ENCODE results near the gene PLOD1.
"Not testable (repeated sequence)": the region's sequence is repeated elsewhere in the genome, so short reads cannot be mapped to it uniquely, and the experiment has no call there.

PLOD1 gene

DNA sequence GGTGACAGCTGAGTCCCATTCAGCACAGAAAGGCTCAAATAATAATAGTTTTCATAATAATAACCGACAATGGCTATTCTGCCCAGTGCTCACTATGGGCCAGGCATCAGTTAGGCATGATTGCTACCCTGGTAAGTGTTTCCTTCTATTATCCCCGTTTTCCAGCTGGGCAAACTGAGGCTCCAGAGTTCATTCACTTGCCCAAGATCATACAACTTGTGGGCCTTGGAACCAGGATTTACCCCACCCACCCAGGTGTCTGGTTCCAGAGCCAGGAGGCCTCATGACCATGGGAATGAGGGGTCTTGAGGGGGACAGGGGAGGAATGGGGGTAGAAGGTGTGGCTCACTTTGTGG is 518 bp downstream of the PLOD1 start:
- no peak for DNase-seq (ENCODE audit: low spot score)
- Histone ChIP-seq H3K23ac (ENCODE audit: low read depth, low read length, poor library complexity) (no peak overlapping the region), H3K9me3 (replicated peaks in 1 of 2; ENCODE audit: control insufficient read depth in 2 of 2, insufficient read depth in 1 of 2, low read depth in 1 of 2, low read length in 2 of 2) (no peaks in the 10 kb centered on the region), H3K4me2 (ENCODE audit: insufficient read depth, low read length, poor library complexity, severe bottlenecking) (peak overlapping the region; percentile 89), H3K18ac (ENCODE audit: low read length) (peak overlapping the region; percentile 90), H3K79me1 (ENCODE audit: low read depth, low read length) (no peaks in the 10 kb centered on the region), H3K36me3 (replicated peaks in 1 of 2; ENCODE audit: control insufficient read depth in 2 of 2, insufficient read depth in 2 of 2, low read length in 2 of 2) (peaks cover 3 to 5% of the 10 kb centered on the region in 2 donors), H3K27me3 (ENCODE audit: control insufficient read depth in 3 of 3, insufficient read depth in 3 of 3, low read depth in 1 of 3, low read length in 3 of 3) (no peaks in the 10 kb centered on the region), H4K8ac (ENCODE audit: low read depth, low read length) (no peak overlapping the region), H3K9ac (ENCODE audit: low read depth, low read length, poor library complexity) (no peak overlapping the region), H2BK5ac (ENCODE audit: low read length) (peak overlapping the region; percentile 69), H2AK5ac (ENCODE audit: low read depth, low read length) (peak overlapping the region; percentile 91), H3K14ac (ENCODE audit: low read length) (no peak overlapping the region), H2AFZ (ENCODE audit: low read length) (peak overlapping the region; percentile 90), H4K91ac (ENCODE audit: low read depth, low read length, poor library complexity) (no peak overlapping the region), H3K27ac (replicated peaks; ENCODE audit: low read length) (peak overlapping the region; percentile 62), H3K4me1 (ENCODE audit: control insufficient read depth in 2 of 2, insufficient read depth in 1 of 2, low read depth in 1 of 2, low read length in 2 of 2) (peaks cover 9 to 16% of the 10 kb centered on the region in 2 donors), H2BK12ac (ENCODE audit: low read length) (peak overlapping the region; percentile 84), H2BK120ac (ENCODE audit: low read depth, low read length) (peak overlapping the region; percentile 91), H3K4ac (ENCODE audit: low read length) (no peak overlapping the region), H3K4me3 (ENCODE audit: low read length in 2 of 2) (peak overlapping the region; percentile 51 to 89), H2BK15ac (ENCODE audit: low read length) (peak overlapping the region; percentile 8)
- WGBS, 2 donors (ENCODE audit: extremely low coverage in 2 of 2, insufficient read length in 2 of 2, insufficient replicate concordance in 1 of 2): no CpG with 5 or more reads among the region's 2 CpGs

DNA sequence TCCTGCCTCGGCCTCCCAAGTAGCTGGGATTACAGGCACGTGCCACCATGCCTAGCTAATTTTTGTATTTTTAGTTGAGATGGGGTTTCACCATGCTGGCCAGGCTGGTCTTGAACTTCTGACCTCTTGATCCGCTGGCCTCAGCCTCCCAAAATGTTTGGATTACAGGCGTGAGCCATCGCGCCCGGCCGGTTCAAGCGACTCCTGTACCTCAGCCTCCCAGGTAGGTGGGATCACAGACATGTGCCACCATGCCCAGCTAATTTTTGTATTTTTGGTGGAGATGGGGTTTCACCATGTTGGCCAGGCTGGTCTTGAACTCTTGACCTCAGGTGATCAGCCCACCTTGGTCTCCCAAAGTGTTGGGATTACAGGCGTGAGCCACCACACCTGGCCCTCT is 1.2 kb downstream of the PLOD1 start:
- H2BK12ac ChIP-seq (ENCODE audit: low read length); H4K8ac ChIP-seq (ENCODE audit: low read depth, low read length); H3K4me3 ChIP-seq (ENCODE audit: low read length in 2 of 2); H3K23ac ChIP-seq (ENCODE audit: low read depth, low read length, poor library complexity); H3K27ac ChIP-seq (replicated peaks; ENCODE audit: low read length); H3K18ac ChIP-seq (ENCODE audit: low read length); H3K4me2 ChIP-seq (ENCODE audit: insufficient read depth, low read length, poor library complexity, severe bottlenecking); H3K4ac ChIP-seq (ENCODE audit: low read length); H2AK5ac ChIP-seq (ENCODE audit: low read depth, low read length); H3K27me3 ChIP-seq (ENCODE audit: control insufficient read depth in 3 of 3, insufficient read depth in 3 of 3, low read depth in 1 of 3, low read length in 3 of 3); H3K14ac ChIP-seq (ENCODE audit: low read length); H2BK120ac ChIP-seq (ENCODE audit: low read depth, low read length); H4K91ac ChIP-seq (ENCODE audit: low read depth, low read length, poor library complexity); H3K36me3 ChIP-seq (replicated peaks in 1 of 2; ENCODE audit: control insufficient read depth in 2 of 2, insufficient read depth in 2 of 2, low read length in 2 of 2); H3K9ac ChIP-seq (ENCODE audit: low read depth, low read length, poor library complexity); H2BK5ac ChIP-seq (ENCODE audit: low read length); H2AFZ ChIP-seq (ENCODE audit: low read length); H3K79me1 ChIP-seq (ENCODE audit: low read depth, low read length); H3K9me3 ChIP-seq (replicated peaks in 1 of 2; ENCODE audit: control insufficient read depth in 2 of 2, insufficient read depth in 1 of 2, low read depth in 1 of 2, low read length in 2 of 2); DNase-seq (ENCODE audit: low spot score); H2BK15ac ChIP-seq (ENCODE audit: low read length): not testable (repeated sequence)
- peaks cover 7 to 16% of the 10 kb centered on the region in 2 donors for H3K4me1 ChIP-seq (ENCODE audit: control insufficient read depth in 2 of 2, insufficient read depth in 1 of 2, low read depth in 1 of 2, low read length in 2 of 2)
- WGBS, 2 donors (ENCODE audit: extremely low coverage in 2 of 2, insufficient read length in 2 of 2, insufficient replicate concordance in 1 of 2): no CpG with 5 or more reads among the region's 10 CpGs

DNA sequence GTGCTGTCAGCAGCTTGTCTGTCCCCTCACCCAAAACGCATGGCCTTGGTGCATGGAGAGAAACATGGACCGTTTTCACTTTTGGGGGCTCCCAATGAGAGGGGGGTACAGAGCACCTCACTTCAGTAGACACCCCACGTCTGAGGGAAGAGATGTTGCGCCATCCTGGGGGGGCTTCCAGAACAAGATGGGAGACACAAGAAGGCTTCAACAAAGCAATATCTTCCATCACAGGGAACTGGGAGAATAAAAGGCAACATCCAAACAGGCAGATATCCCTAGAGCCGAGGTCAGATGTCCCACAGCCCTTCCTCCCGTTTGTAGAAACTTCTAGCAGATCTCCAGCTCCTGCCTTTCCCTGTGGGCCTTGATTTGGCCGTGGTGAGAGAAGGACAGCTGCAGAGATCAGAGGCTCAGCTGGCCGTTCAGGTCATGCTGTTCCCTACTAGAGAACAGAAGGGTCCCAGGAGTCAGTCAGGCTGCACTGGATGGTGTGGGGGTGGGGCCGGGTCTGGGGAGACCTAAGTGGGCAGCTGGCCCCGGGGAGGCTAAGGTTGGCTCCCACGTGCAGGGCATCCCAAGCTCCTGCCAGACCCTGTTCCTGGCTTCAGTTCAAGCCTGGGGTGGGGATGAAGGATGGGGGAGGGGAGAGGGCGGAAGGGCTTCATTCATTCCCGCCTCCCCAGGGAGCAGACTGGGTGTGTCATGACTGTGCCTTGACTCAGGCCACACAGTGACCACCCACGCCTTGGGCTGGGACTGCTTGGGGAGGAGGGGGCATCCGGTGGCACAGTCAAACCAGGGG is 4.4 kb downstream of the PLOD1 start:
- H3K27me3 ChIP-seq (ENCODE audit: control insufficient read depth in 3 of 3, insufficient read depth in 3 of 3, low read depth in 1 of 3, low read length in 3 of 3): no peaks in the 10 kb centered on the region
- H3K4me2 ChIP-seq (ENCODE audit: insufficient read depth, low read length, poor library complexity, severe bottlenecking): no peak overlapping the region
- peak overlapping the region; percentile 82 for H2BK5ac ChIP-seq (ENCODE audit: low read length)
- no peaks in the 10 kb centered on the region for H3K79me1 ChIP-seq (ENCODE audit: low read depth, low read length)
- peak overlapping the region; percentile 85 for H3K18ac ChIP-seq (ENCODE audit: low read length)
- H3K9me3 ChIP-seq (replicated peaks in 1 of 2; ENCODE audit: control insufficient read depth in 2 of 2, insufficient read depth in 1 of 2, low read depth in 1 of 2, low read length in 2 of 2): no peaks in the 10 kb centered on the region
- H3K4me3 ChIP-seq (ENCODE audit: low read length in 2 of 2): no peak overlapping the region
- no peak overlapping the region for H3K4ac ChIP-seq (ENCODE audit: low read length)
- peak overlapping the region; percentile 46 for H2AK5ac ChIP-seq (ENCODE audit: low read depth, low read length)
- H3K9ac ChIP-seq (ENCODE audit: low read depth, low read length, poor library complexity): peak overlapping the region; percentile 4
- H4K8ac ChIP-seq (ENCODE audit: low read depth, low read length): no peak overlapping the region
- no peak overlapping the region for H2AFZ ChIP-seq (ENCODE audit: low read length)
- peaks cover 3 to 11% of the 10 kb centered on the region in 2 donors for H3K36me3 ChIP-seq (replicated peaks in 1 of 2; ENCODE audit: control insufficient read depth in 2 of 2, insufficient read depth in 2 of 2, low read length in 2 of 2)
- DNase-seq (ENCODE audit: low spot score): no peak
- no peak overlapping the region for H2BK120ac ChIP-seq (ENCODE audit: low read depth, low read length)
- peak overlapping the region; percentile 6 for H2BK15ac ChIP-seq (ENCODE audit: low read length)
- no peak overlapping the region for H3K14ac ChIP-seq (ENCODE audit: low read length)
- H2BK12ac ChIP-seq (ENCODE audit: low read length): no peak overlapping the region
- no peak overlapping the region for H3K23ac ChIP-seq (ENCODE audit: low read depth, low read length, poor library complexity)
- peaks cover 7 to 14% of the 10 kb centered on the region in 2 donors for H3K4me1 ChIP-seq (ENCODE audit: control insufficient read depth in 2 of 2, insufficient read depth in 1 of 2, low read depth in 1 of 2, low read length in 2 of 2)
- H3K27ac ChIP-seq (replicated peaks; ENCODE audit: low read length): no peak overlapping the region
- no peak overlapping the region for H4K91ac ChIP-seq (ENCODE audit: low read depth, low read length, poor library complexity)
- no CpG with 5 or more reads among the region's 15 CpGs for WGBS, 2 donors (ENCODE audit: extremely low coverage in 2 of 2, insufficient read length in 2 of 2, insufficient replicate concordance in 1 of 2)

DNA sequence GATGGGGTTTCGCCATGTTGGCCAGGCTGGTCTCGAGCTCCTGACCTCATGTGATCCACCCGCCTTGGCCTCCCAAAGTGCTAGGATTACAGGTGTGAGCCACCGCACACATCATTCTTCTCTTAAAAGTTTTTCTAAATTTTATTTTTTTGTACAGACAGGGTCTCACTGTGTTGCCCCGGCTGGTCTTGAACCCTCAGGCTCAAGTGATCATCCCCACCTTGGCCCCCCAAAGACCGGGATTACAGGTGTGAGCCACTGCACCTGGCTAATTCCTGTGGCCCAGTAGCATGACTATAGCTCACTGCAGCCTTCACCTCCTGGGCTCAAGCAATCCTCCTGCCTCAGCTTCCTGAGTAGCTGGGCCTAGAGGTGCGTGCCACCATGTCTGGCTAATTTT is 5.3 kb downstream of the PLOD1 start:
- H2AFZ ChIP-seq (ENCODE audit: low read length); H3K14ac ChIP-seq (ENCODE audit: low read length): not testable (repeated sequence)
- no CpG with 5 or more reads among the region's 7 CpGs for WGBS, 2 donors (ENCODE audit: extremely low coverage in 2 of 2, insufficient read length in 2 of 2, insufficient replicate concordance in 1 of 2)

More for the DNA sequence above, 5.3 kb downstream of the PLOD1 start:
- not testable (repeated sequence) for H2BK12ac ChIP-seq (ENCODE audit: low read length); H3K27me3 ChIP-seq (ENCODE audit: control insufficient read depth in 3 of 3, insufficient read depth in 3 of 3, low read depth in 1 of 3, low read length in 3 of 3); H3K4me3 ChIP-seq (ENCODE audit: low read length in 2 of 2); H2BK120ac ChIP-seq (ENCODE audit: low read depth, low read length); H3K27ac ChIP-seq (replicated peaks; ENCODE audit: low read length); H3K9ac ChIP-seq (ENCODE audit: low read depth, low read length, poor library complexity); H3K4ac ChIP-seq (ENCODE audit: low read length); H3K9me3 ChIP-seq (replicated peaks in 1 of 2; ENCODE audit: control insufficient read depth in 2 of 2, insufficient read depth in 1 of 2, low read depth in 1 of 2, low read length in 2 of 2); H3K23ac ChIP-seq (ENCODE audit: low read depth, low read length, poor library complexity); H2BK5ac ChIP-seq (ENCODE audit: low read length); DNase-seq (ENCODE audit: low spot score); H2BK15ac ChIP-seq (ENCODE audit: low read length); H4K8ac ChIP-seq (ENCODE audit: low read depth, low read length); H2AK5ac ChIP-seq (ENCODE audit: low read depth, low read length); H4K91ac ChIP-seq (ENCODE audit: low read depth, low read length, poor library complexity); H3K4me2 ChIP-seq (ENCODE audit: insufficient read depth, low read length, poor library complexity, severe bottlenecking); H3K79me1 ChIP-seq (ENCODE audit: low read depth, low read length); H3K18ac ChIP-seq (ENCODE audit: low read length)
- Histone ChIP-seq H3K36me3 (replicated peaks in 1 of 2; ENCODE audit: control insufficient read depth in 2 of 2, insufficient read depth in 2 of 2, low read length in 2 of 2) (peaks cover 3 to 11% of the 10 kb centered on the region in 2 donors), H3K4me1 (ENCODE audit: control insufficient read depth in 2 of 2, insufficient read depth in 1 of 2, low read depth in 1 of 2, low read length in 2 of 2) (peaks cover 10 to 16% of the 10 kb centered on the region in 2 donors)

All from neuronal stem cell (in vitro differentiated cells).